Hindlimb muscle (tissue), 1 donor: Measurements from ENCODE around the gene ANTKMT. TPM values are rescaled to one million over a fixed set of nuclear protein-coding genes. Genes with fewer than 3 reads are reported as not detected.
"Not testable (repeated sequence)": the region's sequence is repeated elsewhere in the genome, so short reads cannot be mapped to it uniquely, and the experiment has no call there.

Experiments used
- DNase-seq: peaks from one replicate; pipeline ENCODE4 v3.0.0-alpha.2; 2013
- polyA plus RNA-seq: library from polyadenylated mRNA; unstranded; fragments of 120-200 nt; gene quantifications from one replicate; pipeline ENCODE4 v1.2.1, GENCODE V29; 2013; ENCODE audit not compliant: insufficient read length

The ANTKMT gene
- polyA plus RNA-seq, 1 donor = 15.2 TPM

DNA sequence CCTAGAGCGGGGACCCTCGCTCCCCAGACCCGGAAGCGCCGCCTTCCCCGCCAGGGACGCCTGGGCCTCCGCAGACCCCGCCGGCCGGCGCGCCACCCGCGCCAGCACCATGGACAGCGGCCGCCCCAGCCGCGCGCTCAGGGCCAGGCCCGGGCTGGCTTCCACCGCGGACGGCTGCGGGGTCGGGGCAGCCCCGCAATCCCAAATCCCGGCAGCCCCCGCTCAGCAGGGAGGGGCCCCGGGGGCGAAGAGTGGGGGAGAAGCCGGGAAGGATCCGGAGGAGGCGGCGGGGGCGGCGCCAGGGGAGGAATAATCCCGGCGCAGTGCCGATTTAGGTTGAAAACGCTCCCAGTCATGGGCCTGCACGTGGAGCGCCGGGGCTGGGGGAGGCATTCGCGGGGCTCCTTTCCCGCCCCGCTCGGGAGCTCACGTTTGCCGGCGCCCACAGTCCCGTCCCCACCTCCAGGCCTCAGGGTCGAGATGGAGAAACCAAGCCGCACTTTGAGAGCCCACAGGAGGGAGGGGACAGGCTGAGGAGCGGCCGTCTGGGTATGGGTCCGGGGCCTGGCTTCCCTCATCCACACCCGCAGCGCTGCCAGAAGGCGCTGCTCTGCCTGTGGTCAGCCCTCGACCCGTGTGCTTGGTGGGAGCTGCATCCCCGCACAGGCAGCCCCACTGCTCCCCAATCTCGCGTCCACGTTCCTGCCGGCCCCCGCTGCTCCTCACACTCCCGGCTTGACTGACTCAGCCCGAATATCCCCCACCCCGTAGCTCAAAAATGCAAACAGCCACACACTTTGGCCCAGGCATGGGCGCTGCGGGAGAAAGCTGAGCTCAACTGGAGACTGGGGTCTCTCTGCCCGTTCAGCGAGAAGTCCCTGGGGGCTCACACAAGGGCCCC lies 20.0 kb upstream of the ANTKMT start:
- no peak for DNase-seq

DNA sequence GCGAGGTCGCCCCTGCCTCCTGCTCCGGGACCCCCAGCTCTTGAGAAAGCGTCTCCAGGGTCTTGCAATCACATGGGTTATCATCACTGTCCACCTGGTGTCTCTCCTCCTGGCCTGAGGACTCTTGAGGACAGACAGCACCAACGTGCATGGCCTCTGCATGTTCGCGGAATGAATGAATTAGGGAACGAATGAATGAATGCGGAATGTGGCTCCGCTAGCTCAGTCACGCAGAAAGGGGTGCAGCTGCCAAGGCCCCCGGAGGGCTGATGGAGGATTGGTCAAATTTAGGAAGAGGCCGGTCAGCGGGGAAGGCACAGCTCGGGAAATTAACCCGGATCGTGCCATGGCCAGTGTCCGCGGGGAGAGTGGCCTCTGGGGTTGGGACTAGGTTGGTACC lies 18.6 kb upstream of the ANTKMT start:
- no peak for DNase-seq

DNA sequence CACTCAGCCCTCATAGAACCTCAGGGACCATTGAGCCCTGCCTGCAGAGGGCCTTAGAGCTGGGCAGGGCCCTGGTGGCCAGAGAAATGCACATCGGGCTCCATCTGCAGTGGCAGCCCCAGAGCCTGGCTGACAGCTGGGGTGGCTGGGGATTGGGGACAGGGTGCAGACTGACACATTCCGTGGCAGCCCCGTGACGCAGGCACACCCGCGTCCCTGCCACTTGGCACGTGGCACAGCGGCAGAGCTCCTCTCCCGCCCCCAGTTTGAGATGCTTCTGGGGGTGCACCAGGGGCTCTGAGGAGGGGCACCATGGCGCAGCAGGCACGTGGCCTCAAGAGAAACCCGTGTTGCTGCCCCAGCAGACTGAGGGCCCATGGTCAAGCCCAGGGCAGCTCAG lies 17.5 kb upstream of the ANTKMT start:
- no peak for DNase-seq

DNA sequence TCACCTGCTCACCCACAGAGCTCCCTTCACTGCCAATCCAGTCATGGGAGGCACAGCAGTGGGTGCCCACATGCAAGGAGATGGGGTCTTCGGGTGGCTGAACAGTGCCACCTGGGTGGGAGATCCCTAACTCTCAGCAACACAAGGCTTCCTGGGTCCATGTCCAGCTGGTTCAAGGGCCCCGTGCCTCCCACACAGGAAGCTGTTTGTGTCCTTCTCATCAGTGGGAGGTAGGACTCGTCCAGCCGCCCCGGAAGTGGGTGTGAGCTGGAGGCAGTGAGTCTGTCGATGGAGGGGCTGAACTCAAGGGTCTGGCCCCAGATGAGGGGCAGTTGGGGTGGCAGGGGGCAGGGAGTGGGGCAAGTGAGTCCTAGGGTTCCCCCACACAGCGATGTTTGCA lies 16.9 kb upstream of the ANTKMT start:
- DNase-seq = no peak

DNA sequence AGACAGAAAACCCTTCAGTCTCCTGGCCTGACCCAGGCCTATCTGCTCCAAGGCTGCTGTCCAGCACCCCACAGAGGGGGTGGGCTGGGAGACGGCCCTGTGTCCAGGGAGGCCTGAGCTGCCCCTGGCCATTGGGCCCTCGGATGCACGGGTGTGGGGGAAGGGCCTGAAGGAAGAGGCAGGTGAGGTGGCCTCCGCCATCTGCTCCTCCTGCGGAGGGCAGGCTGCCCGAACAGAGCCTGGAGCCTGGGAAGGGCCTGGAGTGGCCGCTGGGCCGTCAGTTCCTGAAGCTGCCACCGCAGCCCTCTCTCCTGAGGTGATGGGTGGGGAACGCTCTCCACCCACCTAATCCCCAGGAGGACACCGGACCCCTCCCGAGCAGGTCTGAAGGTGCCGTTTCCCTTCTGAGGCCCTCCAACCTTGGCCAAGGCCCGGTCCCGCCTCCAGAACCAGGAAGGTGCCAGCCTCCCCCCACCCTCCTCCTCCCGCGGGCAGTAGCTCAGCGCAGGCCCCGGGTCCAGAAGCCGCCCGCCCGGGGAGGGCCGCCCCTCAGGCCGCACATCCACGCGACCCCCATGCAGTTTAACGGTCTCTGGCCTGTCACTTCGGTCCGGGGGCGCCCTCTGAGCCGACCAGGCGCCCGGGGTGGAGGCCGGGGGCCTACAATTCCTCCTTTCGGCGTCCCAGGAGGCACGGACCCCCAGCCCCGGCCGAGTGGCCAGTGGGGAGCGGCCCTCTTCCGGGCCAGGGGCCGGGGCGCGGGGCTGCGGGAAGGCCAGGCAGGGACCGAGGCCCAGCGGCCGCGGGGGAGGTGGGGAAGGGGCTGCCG lies 16.2 kb upstream of the ANTKMT start:
- DNase-seq = no peak

DNA sequence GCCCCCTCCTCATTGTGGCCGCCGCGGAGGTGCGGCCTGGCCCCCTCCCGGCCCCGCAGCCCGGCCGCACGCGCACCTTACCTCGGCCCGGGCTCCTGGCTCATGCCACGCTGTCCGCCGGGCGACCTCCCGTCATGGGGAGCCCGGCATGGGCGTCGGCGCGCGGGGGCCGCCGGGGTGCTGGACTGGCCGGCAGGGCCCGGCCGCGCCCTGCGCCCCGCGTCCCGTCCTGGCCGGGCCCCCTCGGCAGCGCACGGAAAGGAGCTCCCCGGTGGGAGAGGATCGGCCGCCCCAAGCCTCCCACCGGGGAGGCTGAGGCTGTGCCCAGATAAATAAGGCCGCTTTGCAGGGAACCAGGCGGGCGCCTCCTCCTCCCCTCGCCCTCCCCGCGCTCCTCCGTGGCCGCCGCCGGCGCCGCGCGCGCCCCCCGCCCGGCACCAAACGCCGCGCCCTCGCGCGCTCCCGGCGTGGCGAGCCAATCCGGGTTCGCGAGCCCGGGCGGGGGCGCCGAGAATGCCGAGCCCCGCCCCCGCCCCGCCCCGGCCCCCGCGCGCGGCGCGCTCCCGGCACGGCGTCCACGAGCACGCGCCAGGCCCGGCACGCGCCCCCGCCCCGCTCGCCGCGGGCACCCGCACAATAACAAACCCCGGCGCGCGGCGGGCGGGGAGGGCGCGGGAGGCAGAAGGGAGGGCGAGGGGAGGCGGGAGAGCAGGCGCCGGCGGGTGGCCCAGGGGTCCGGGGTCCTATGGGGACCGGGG lies 15.3 kb upstream of the ANTKMT start, which contains the start of gene FBXL16:
Gene FBXL16 (minus strand): TSS at position 371 of the 758 bp plus-strand sequence. CDS start 8,396 bp downstream, outside the sequence.
- no peak for DNase-seq

DNA sequence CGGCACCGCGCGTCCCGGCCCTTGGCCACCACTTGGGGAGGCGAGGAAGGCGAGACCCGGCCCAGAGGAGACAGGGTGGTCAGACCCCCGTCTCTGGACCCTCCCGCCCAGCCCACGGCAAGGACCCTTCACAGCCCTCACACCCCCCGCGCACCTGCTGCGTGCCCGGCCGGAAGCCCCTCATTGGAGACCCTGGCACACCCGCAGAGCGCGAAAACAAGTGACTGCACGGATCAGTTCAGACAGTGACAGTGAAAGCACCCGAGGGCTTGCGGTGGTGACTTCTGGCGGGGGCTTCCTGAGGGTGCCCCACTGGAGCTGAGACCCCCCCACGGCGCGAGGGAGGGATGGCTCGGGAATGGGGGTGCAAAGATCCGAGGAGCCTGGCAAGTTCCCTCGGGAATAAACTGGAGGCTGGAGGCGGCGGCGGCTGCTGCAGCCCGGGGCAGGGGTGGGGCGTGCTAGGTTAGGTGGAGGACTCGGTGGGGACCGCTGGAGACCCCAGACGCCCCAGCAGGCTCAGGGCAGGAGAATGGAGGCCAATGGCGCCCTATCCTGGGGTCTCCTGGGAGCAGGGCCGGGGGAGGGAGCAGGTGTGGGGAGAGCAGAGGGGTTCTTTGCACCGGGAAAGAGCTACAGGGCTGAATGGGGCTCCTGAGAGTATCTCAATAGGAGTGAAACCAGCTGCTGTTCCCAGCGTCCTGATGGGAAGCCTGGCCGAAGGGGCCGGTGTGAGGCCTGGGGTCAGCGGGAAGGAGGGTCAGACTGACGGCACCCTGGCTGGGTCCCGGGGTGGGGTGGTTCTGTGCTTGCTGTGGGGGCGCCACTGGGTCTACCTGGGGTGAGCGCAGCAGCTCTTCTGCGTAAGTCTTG lies 14.5 kb upstream of the ANTKMT start:
- no peak for DNase-seq

DNA sequence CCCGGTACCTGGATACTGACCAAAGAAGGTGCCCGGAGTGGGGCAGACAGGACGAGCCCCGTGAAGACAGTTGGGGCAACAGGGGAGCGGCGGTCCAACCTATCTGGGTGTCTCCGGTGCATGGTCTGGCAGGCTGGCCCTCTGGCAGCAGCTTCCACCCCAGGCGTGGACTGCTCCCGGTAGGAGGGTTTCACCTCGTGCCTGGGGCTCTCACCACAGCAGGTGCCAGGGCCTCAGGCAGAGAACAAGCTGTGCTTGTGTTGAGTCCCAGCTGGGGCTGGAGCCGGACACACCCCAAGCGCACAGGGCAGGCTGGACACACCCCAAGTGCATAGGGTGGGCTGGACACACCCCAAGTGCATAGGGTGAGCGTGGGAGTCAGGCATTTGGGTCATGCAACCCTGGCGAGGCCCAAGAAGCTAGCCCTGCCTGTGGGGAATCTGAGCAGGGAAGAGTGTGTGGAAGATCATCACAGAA lies 13.8 kb upstream of the ANTKMT start:
- DNase-seq = no peak

DNA sequence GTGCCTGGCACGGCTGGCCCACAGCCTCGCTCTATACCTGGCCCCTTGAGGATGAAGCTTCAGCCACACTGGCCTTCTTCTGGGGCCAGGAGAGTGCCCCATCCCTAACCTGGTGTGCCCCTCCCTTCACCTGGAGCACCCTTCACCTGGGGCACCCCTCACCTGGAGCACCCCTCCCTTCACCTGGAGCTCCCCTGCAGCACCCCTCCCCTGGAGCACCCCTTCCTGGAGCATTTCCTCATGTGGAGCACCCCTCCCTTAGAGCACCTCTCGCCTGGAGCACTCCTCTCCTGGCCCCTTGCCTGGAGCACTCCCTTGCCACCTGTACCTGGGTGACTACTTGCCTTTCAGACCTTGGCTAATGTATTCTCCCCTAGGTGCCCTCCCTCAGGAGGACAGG lies 12.9 kb upstream of the ANTKMT start:
- DNase-seq = no peak

DNA sequence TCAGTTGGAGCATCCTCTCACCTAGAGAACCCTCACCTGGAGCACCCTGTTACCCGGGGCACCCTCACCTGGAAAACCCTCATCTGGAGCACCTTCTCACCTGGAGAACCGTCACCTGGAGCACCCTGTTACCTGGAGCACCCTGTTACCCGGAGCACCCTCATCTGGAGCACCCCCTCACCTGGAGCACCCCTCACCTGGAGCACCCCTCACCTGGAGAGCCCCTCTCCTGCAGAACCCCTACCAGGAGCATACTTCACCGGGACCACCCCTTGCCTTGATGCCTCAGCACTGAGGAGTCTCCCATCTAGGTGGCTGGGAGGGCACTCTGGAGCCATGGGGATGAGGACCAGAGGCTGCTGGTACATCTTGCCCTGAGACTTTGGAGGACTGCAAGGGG lies 12.0 kb upstream of the ANTKMT start:
- DNase-seq = no peak

DNA sequence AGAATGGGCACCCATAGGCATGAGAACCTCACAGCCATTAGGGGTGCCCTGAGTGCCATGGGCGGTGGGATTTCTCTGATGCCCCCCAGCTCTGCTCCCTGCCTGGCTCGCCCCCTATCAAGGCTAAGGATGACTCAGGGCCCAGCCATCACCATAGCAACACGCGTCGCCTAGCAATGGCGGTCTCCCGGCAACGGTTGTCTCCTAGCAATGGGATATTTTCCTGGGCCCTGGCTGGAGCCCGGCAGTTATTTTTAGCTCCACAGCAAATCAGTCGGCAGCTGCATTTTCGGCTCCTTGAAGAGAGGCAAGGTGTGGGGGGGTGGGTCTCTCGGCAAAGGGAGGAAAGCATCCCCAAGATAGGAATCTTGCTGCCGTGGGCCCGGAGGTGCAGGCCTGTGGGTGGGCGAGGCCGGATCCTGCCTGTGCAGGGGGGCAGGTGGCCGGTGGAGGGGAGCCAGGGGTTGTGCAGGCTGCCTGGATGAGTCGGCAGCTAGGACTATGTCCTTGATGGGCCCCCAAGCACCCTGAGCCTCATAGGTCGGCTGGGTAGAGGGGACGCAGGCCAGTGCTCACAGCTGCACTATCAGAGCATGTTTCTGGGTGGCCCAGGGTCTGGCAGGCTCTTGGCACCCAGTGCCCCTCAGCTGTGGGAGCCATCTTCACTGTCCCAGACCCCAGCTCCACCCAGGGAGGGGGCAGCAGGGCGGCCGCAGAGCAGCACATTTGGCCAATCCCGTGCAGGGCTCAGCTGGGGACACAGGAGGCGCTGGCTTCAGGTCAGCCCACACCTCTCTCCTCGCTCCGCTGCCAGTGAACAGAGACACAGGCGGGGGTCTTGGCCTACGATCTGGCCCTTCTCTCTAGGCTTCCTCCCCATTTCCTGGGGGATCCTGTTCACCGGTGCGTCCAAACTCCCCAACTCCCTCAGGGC lies 11.1 kb upstream of the ANTKMT start:
- DNase-seq = no peak

DNA sequence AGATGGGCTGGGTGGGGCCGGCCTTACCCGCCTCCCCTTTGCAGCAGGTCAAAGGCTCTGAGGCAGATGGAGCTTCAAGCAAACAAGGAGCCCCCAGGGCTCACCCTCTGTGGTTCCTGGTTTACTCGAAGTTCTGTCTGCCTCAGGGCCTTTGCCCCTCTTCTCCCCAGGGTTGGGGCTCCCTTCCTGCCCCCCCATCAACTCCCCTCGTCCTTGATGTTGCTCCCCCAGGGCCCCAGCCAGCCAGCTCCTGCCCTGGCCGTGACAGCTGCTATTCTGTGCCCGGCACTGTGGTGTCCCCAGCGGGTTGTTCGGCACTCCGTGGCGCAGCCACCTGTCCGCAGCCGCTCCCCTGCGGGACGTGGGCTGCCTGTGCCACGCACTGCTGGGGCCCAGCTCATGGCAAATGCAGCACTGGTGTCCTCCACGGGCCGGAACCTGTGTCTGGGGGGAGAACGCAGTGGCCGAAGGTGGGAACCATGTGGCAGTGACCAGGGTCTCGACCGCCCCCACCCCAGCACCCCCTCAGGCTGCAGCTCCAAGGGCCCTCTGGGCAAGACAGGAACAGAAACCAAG lies 10.4 kb upstream of the ANTKMT start:
- no peak for DNase-seq

DNA sequence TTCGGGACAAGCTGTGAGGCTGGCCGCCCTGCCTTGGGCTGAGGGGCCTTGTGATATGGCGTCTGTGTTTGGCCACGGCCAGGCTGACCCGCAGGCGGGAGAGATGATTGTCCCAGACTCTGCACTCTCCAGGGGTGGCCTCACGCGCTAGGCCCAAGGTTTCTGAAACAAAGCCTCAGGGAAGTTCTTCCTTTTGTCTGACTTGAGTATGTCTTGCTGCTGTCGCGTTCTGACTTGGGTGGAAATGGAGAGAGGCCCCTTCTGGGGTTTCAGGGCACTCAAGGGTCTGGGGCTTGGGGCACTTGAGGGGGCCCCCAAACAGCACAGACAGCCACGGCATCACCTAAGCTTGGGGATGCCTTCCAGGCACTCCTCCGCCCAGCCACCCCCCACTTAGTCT lies 9.9 kb upstream of the ANTKMT start:
- DNase-seq = no peak

DNA sequence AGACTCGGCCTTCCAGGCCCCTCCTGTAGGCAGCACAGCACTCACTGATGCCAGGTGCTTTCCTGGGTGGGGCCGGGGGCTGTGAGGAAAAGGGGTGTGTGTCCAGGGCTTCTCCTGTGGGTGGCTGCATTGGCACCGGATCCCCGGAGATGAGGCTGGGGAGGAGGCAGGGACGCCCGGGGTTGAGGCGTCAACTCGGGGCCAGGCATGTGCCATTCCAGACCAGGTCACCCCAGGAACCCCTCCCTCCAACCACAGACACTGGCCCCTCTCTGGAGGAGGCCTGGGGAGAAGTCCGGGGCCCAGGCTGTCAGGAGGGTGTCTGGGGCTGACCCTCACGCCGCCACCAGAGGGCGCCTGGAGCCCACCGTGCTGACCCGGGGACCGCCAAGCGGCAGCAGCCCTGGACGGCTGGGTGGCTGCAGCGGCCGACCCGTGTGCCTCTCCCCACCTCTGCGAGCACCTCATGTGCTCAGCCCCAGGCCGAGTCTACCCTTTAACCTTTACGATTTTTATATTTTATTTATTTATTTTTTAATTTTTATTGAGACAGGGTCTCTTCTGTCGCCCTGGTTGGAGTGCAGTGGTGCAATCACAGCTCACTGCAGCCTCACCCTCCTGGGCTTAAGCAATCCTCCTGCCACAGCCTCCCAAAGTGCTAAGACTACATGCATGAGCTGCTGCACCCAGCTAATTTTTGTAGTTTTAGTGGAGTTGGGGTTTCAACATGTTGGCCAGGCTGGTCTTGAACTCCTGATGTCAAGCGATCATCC lies 9.2 kb upstream of the ANTKMT start:
- peak; percentile 79 for DNase-seq

DNA sequence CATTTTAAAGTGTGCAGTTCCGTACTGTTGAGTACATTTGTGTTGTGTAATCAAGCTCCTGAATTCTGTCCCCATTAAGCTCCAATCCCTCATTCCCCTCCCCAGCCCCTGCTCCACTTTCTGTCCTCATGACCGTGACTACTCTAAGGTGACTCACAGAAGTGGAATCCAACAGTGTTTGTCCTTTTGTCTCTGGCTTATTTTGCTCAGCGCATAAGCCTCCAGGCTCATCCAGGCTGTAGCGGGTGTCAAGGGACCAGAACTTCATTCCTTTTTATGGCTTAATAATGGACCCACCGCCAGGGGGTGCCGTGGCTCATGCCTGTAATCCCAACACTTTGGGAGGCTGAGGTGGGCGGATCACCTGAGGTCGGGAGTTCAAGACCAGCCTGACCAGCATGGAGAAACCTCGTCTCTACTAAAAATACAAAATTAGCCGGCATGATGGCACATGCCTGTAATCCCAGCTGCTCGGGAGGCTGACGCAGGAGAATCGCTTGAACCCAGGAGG lies 8.2 kb upstream of the ANTKMT start:
- not testable (repeated sequence) for DNase-seq

DNA sequence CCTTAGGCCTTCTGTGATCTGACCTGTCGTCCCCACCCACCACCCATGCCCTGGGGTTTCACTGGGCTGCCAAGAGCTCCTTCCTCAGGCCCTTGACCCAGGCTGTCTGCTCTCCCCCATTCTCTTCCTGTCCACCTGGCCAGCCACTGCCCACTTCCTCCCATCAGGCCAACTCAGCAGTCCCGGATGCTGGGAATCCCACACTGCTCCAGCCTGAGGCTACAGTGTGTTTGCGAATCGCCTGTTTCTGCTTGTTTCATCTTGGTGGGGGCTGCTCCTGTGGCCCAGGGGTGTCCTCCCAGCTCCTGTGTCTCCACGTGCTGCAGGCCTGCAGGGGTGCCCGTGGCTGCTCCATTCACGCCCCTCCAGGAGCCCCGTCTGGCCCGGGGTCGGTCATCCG lies 6.9 kb upstream of the ANTKMT start:
- DNase-seq = no peak

DNA sequence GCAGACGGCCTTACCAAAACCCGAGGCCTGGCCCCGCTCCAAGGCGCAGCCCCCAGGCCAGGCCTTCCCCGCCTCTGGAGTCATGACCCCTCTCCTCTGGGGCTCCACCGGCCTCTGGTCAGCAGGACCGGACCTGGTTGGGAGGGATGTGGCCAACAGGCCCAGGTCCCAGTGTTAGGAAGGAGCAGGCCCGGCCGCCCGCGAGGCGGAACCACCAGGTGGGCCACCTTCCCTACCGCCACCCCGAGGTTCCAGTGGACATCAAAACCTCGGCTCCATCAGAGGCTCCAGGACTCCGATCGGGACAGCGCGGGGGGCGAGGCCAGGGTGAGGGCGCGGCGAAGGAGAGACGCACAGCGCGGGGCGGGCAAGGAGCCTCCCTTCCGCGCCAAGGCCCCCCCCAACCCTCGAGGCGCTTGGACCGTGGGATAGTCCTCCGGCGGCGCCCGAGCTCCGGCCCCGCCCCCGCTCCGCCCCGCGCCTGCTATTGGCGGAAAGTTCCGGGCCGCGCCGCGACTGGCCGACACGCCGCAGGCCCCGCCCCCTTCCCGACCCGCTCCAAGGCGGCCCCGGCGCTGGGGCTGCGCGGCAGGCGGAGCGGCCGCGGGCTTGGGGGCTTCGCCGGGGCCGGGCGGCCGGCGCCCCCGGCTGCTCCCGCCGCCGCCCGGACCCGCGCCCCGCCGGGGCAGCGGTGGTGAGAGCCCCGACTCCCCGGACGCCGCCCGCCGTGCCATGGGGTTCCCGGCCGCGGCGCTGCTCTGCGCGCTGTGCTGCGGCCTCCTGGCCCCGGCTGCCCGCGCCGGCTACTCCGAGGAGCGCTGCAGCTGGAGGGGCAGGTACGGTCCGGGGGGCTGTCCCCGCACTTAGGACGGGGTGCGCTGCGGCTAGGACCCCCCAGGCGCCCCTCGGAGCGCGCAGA lies 6.1 kb upstream of the ANTKMT start, which contains the start of gene METRN:
Gene METRN (plus strand): TSS at position 561 of the 919 bp plus-strand sequence. CDS start 172 bp downstream, at position 733.
- peak; percentile 94 for DNase-seq
